K562 (cell line): Measurements from ENCODE around the gene AIF1. TPM values are rescaled to one million over a fixed set of nuclear protein-coding genes. Genes with fewer than 3 reads are reported as not detected.

Experiments used
- BRD4 ChIP-seq: fragments of 200-600 bp; sonication (generic); IDR thresholded peaks from 2 replicates; pipeline ENCODE4 v1.6.1; 2017; ENCODE audit warnings: inconsistent platforms
- ELF4 ChIP-seq: fragments of 450-650 bp; formaldehyde crosslinking; IDR thresholded peaks from 2 replicates; pipeline ENCODE4 v1.4.0; 2022; ENCODE audit warnings: missing genetic modification characterization
- FOXA3 ChIP-seq, 2 experiments: fragments of 450-650 bp in 1 of 2; sonication (generic) in 1 of 2; formaldehyde crosslinking; IDR thresholded peaks in 1 of 2; conservative IDR thresholded peaks in 1 of 2; 2 replicates each; pipeline versions ENCODE4 v1.4.0 to v1.8.0; 2020 to 2022; ENCODE audit warnings: mild to moderate bottlenecking in 2 of 2, missing genetic modification reagents in 1 of 2
- L3MBTL2 ChIP-seq: fragments of 450-650 bp; IDR thresholded peaks from 2 replicates; pipeline ENCODE4 v1.6.1; 2016; ENCODE audit warnings: mild to moderate bottlenecking, moderate library complexity
- MCM3 ChIP-seq: fragments of 450-650 bp; IDR thresholded peaks from 2 replicates; pipeline ENCODE4 v1.6.1; 2016
- NCOR1 ChIP-seq: fragments of 450-650 bp; IDR thresholded peaks from 2 replicates; pipeline ENCODE4 v1.6.1; 2016; ENCODE audit warnings: mild to moderate bottlenecking, moderate library complexity
- POLR2AphosphoS5 ChIP-seq: IDR thresholded peaks from 2 replicates; pipeline ENCODE4 v1.6.1; 2011; ENCODE audit warnings: mild to moderate bottlenecking, low read depth, low read length, moderate library complexity; ENCODE audit not compliant: control insufficient read depth, insufficient read depth
- RAD51 ChIP-seq: fragments of 450-650 bp; IDR thresholded peaks from 2 replicates; pipeline ENCODE4 v1.7.1; 2016; ENCODE audit warnings: low read depth, mild to moderate bottlenecking, borderline replicate concordance
- SFPQ ChIP-seq: fragments of 200-400 bp; formaldehyde crosslinking; IDR thresholded peaks from 2 replicates; pipeline ENCODE4 v1.6.1; 2017; ENCODE audit warnings: mild to moderate bottlenecking, low read depth, low read length, moderate library complexity
- SIN3A ChIP-seq, 2 experiments: fragments of 150-350 bp in 1 of 2; IDR thresholded peaks; 2 replicates each; pipeline ENCODE4 v1.6.1; 2011 to 2016; ENCODE audit warnings: borderline replicate concordance in 2 of 2, low read depth in 2 of 2, low read length in 2 of 2, mild to moderate bottlenecking in 2 of 2, moderate library complexity in 2 of 2; ENCODE audit not compliant: control insufficient read depth in 1 of 2
- SNIP1 ChIP-seq: fragments of 450-650 bp; IDR thresholded peaks from 2 replicates; pipeline ENCODE4 v1.7.1; 2017; ENCODE audit warnings: low read depth, mild to moderate bottlenecking
- ZNF165 ChIP-seq: fragments of 250-450 bp; sonication (Bioruptor Pico); IDR thresholded peaks from 2 replicates; pipeline ENCODE4 v1.4.0; 2020; ENCODE audit warnings: borderline replicate concordance
- ZNF347 ChIP-seq: fragments of 450-650 bp; formaldehyde crosslinking; IDR thresholded peaks from 2 replicates; pipeline ENCODE4 v1.4.0; 2020; ENCODE audit warnings: low read depth, mild to moderate bottlenecking, moderate library complexity
- ZNF384 ChIP-seq: IDR thresholded peaks from 2 replicates; pipeline ENCODE4 v1.6.1; 2012; ENCODE audit warnings: low read depth, low read length, improper control_type of control experiment
- polyA plus RNA-seq, 8 experiments: library from polyadenylated mRNA; depleted of rRNA in 4 of 8; stranded (reverse) in 5 of 8; unstranded in 3 of 8; fragments of >200 nt; fragmentation: Nextera tagmentation in 2 of 8; fragmentation: Illumina TruSeq in 1 of 8; extraction: Ambion mirVana in 2 of 8; extraction: Trizol in 1 of 8; gene quantifications; 2 replicates each; pipeline versions ENCODE4 v1.2.1 to v1.2.3, GENCODE V29; 2011 to 2014; ENCODE audit warnings: inconsistent platforms in 1 of 8, missing spikeins in 1 of 8
- total RNA-seq, 7 experiments: library from RNA; depleted of rRNA in 6 of 7; stranded (reverse); fragments of >200 nt in 6 of 7; fragmentation: Illumina TruSeq in 2 of 7; extraction: Trizol in 2 of 7; gene quantifications; 2 replicates each; pipeline versions ENCODE4 v1.2.1 to v1.2.3, GENCODE V29; 2011 to 2021; ENCODE audit warnings: low replicate concordance in 1 of 7
- TF ChIP-seq, protein P1 (sequence below), 2 experiments: fragments of 200-800 bp in 1 of 2; sonication (Bioruptor generic) in 1 of 2; sonication (generic) in 1 of 2; formaldehyde crosslinking in 1 of 2; IDR thresholded peaks in 1 of 2; conservative IDR thresholded peaks in 1 of 2; 2 replicates each; pipeline versions ENCODE4 v1.5.0 to v1.6.1; 2016 to 2020; ENCODE audit warnings: missing compliant biosample characterization in 1 of 2, missing genetic modification characterization in 1 of 2, missing genetic modification reagents in 1 of 2
- TF ChIP-seq, protein P2 (sequence below): fragments of 250-450 bp; sonication (Bioruptor Pico); IDR thresholded peaks from 2 replicates; pipeline ENCODE4 v1.8.0; 2021; ENCODE audit warnings: moderate library complexity, mild to moderate bottlenecking, inconsistent platforms

AIF1 gene
- total and polyA plus RNA-seq, 9 of the 15 experiments (the other 6 are each of a cell fraction or from before 2014, with no cell fraction given) = 9.4 to 33.4 (median 19.4) TPM

DNA sequence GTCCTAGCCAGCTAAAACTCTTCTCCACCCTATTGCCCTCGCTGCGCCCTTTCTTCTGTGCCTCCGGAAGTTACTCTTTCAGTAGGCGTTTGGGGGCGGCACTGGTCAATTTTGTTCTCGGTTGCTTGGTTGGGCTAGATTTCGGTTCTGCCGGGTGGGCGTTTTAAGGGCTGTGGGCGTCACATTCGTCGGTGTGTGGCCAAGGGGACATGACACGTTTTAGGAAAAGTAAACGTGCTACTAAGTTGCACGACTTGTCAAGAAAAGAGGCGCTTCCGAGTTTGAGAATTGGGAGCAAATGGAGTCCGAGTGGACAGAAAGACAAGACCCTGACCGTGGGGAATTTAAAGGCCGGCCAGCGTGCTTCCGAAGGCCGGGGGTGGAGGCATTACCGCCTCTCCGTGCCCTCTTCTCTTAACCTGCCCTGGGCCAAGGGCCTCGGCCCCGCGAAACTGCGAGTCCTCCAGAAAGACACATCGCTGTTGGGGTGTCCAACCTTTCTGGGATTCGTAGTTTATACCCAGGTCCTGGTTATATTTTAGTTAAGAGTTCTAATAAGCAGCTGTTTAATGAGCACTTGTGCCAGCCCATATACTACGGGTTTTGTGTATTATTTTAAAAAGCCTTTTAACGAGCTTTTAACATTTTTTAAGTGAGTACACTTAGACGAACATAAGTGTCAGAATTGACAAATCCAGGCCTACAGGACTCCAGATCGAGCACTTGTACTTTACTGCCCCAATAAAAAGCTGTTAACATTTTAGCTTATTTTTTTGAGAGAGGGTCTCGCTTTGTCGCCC lies 38.1 kb downstream of the AIF1 start (continued):
- TF ChIP-seq, protein P1, sequence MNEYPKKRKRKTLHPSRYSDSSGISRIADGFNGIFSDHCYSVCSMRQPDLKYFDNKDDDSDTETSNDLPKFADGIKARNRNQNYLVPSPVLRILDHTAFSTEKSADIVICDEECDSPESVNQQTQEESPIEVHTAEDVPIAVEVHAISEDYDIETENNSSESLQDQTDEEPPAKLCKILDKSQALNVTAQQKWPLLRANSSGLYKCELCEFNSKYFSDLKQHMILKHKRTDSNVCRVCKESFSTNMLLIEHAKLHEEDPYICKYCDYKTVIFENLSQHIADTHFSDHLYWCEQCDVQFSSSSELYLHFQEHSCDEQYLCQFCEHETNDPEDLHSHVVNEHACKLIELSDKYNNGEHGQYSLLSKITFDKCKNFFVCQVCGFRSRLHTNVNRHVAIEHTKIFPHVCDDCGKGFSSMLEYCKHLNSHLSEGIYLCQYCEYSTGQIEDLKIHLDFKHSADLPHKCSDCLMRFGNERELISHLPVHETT (CRISPR knock-in tag; conservative IDR thresholded peaks at IDR 0.05 in 1 of 2, IDR thresholded peaks at IDR 0.05 in 1 of 2) = peak in 1 of 2 experiments; percentile 72; a peak in 2 of 4 replicates
- TF ChIP-seq SIN3A (IDR thresholded peaks at IDR 0.05; ENCODE audit: borderline replicate concordance in 2 of 2, control insufficient read depth in 1 of 2, low read depth in 2 of 2, low read length in 2 of 2) (peak; percentile 1 to 79; a peak in 1 of 4 replicates), ELF4 (peak; percentile 73; the same call in 1 of the 2 replicates), MCM3 (no peak), NCOR1 (no peak), SFPQ (no peak), RAD51 (peak; percentile 43; the same call in 1 of the 2 replicates), L3MBTL2 (peak; percentile 63; the same call in 1 of the 2 replicates), POLR2AphosphoS5 (peak; percentile 94), BRD4 (peak; percentile 98; the same call in 1 of the 2 replicates), ZNF165 (CRISPR knock-in tag) (0 out of 2 replicates have a peak, but pooled peaks have one; percentile 42), ZNF347 (CRISPR knock-in tag) (peak; percentile 73; the same call in 1 of the 2 replicates), ZNF384 (peak; percentile 50; the same call in 1 of the 2 replicates), FOXA3 (CRISPR knock-in tag; conservative IDR thresholded peaks at IDR 0.05 in 1 of 2, IDR thresholded peaks at IDR 0.05 in 1 of 2) (0 out of 4 replicates have a peak, but pooled peaks of 1 of the 2 experiments have one; percentile 59), SNIP1 (no peak)
- TF ChIP-seq, protein P2, sequence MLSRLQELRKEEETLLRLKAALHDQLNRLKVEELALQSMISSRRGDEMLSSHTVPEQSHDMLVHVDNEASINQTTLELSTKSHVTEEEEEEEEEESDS = no peak
